HG03558 (cell line): ENCODE results near the gene SLC25A51.
"Not testable (repeated sequence)": the region's sequence is repeated elsewhere in the genome, so short reads cannot be mapped to it uniquely, and the experiment has no call there.

Experiments used
- ATAC-seq: cut with Tn5 transposase; IDR thresholded peaks from one replicate; pipeline ENCODE4 v1.9.1; 2021; ENCODE audit warnings: moderate number of reproducible peaks; ENCODE audit not compliant: unreplicated experiment; ENCODE audit errors: extremely low read depth

Gene SLC25A51

GRCh38 chr9:37908283-37908682, 4.4 kb upstream of the SLC25A51 start:
- ATAC-seq: no peak

GRCh38 chr9:37906312-37907239, 2.6 kb upstream of the SLC25A51 start:
- ATAC-seq: no peak

- no peak for ATAC-seq
These were observed 1.8 kb upstream of the SLC25A51 start for GRCh38 chr9:37905776-37906175.

- no peak for ATAC-seq
These were observed 1.2 kb upstream of the SLC25A51 start for GRCh38 chr9:37905131-37905505.

GRCh38 chr9:37904445-37905130, 661 bp upstream of the SLC25A51 start:
- ATAC-seq: no peak

GRCh38 chr9:37902796-37903646, 906 bp downstream of the SLC25A51 start:
- no peak for ATAC-seq

- ATAC-seq: no peak
These were observed 1.8 kb downstream of the SLC25A51 start for GRCh38 chr9:37902131-37902530.

GRCh38 chr9:37899041-37899440, 4.9 kb downstream of the SLC25A51 start:
- no peak for ATAC-seq

GRCh38 chr9:37897665-37898064, 6.3 kb downstream of the SLC25A51 start:
- no peak for ATAC-seq

- no peak for ATAC-seq
These were observed 11.9 kb downstream of the SLC25A51 start for GRCh38 chr9:37892063-37892462.

GRCh38 chr9:37891042-37891441, 12.9 kb downstream of the SLC25A51 start:
- not testable (repeated sequence) for ATAC-seq

GRCh38 chr9:37889536-37889935, 14.4 kb downstream of the SLC25A51 start:
- ATAC-seq: no peak

GRCh38 chr9:37887977-37888583, 15.8 kb downstream of the SLC25A51 start:
- ATAC-seq: not testable (repeated sequence)

- ATAC-seq: no peak
These were observed 22.9 kb downstream of the SLC25A51 start for GRCh38 chr9:37880916-37881479.

- no peak for ATAC-seq
These were observed 27.6 kb downstream of the SLC25A51 start for GRCh38 chr9:37876376-37876775.

- ATAC-seq: no peak
These were observed 30.0 kb downstream of the SLC25A51 start for GRCh38 chr9:37873955-37874354.

- ATAC-seq: no peak
These were observed 33.1 kb downstream of the SLC25A51 start for GRCh38 chr9:37870799-37871176.

GRCh38 chr9:37870081-37870798, 33.7 kb downstream of the SLC25A51 start:
- ATAC-seq: no peak

GRCh38 chr9:37862530-37862929, 41.4 kb downstream of the SLC25A51 start:
- no peak for ATAC-seq
